Measurements from ENCODE around the gene ARID3B. TPM values are rescaled to one million over a fixed set of nuclear protein-coding genes. Genes with fewer than 3 reads are reported as not detected.

ARID3B gene
- total RNA-seq, 4 donors from 2014 or later, result 5.9 to 7.7 (median 6.2) TPM

- TF ChIP-seq, protein P1, sequence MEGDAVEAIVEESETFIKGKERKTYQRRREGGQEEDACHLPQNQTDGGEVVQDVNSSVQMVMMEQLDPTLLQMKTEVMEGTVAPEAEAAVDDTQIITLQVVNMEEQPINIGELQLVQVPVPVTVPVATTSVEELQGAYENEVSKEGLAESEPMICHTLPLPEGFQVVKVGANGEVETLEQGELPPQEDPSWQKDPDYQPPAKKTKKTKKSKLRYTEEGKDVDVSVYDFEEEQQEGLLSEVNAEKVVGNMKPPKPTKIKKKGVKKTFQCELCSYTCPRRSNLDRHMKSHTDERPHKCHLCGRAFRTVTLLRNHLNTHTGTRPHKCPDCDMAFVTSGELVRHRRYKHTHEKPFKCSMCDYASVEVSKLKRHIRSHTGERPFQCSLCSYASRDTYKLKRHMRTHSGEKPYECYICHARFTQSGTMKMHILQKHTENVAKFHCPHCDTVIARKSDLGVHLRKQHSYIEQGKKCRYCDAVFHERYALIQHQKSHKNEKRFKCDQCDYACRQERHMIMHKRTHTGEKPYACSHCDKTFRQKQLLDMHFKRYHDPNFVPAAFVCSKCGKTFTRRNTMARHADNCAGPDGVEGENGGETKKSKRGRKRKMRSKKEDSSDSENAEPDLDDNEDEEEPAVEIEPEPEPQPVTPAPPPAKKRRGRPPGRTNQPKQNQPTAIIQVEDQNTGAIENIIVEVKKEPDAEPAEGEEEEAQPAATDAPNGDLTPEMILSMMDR (IDR thresholded peaks at IDR 0.05), result no peak
- TF ChIP-seq POLR2A (IDR thresholded peaks at IDR 0.05), result no peak
- WGBS, 2 donors, result 88 to 91% methylated on average over 3 of the region's 3 CpGs
- no peaks in the 10 kb centered on the region for H3K9me3 ChIP-seq
- H3K4me3 ChIP-seq (replicated peaks in 1 of 3), result no peak overlapping the region
- H3K36me3 ChIP-seq, result peaks cover 8 to 18% of the 10 kb centered on the region in 2 donors
- H3K4me1 ChIP-seq, result no peaks in the 10 kb centered on the region
- H3K27ac ChIP-seq, result no peak overlapping the region
- H3K27me3 ChIP-seq, result no peaks in the 10 kb centered on the region
- intact Hi-C loops (cut with DNase I), result no loop called here
- DNase-seq, result no peak
Measured at GRCh38 chr15:74571191-74571590, 30.2 kb downstream of the ARID3B start.

- TF ChIP-seq, protein P1 (IDR thresholded peaks at IDR 0.05), result no peak
- TF ChIP-seq POLR2A (IDR thresholded peaks at IDR 0.05), result no peak
- no peak for DNase-seq
- H3K27me3 ChIP-seq, result no peaks in the 10 kb centered on the region
- no peaks in the 10 kb centered on the region for H3K9me3 ChIP-seq
- intact Hi-C loops (cut with DNase I), result no loop called here
- no peaks in the 10 kb centered on the region for H3K4me1 ChIP-seq
- H3K36me3 ChIP-seq, result peaks cover 8 to 18% of the 10 kb centered on the region in 2 donors
- WGBS, 2 donors, result 93 to 99% methylated on average over 4 of the region's 4 CpGs
- no peak overlapping the region for H3K4me3 ChIP-seq (replicated peaks in 1 of 3)
- no peak overlapping the region for H3K27ac ChIP-seq
Measured at GRCh38 chr15:74573987-74574386, 33.0 kb downstream of the ARID3B start.

DNA sequence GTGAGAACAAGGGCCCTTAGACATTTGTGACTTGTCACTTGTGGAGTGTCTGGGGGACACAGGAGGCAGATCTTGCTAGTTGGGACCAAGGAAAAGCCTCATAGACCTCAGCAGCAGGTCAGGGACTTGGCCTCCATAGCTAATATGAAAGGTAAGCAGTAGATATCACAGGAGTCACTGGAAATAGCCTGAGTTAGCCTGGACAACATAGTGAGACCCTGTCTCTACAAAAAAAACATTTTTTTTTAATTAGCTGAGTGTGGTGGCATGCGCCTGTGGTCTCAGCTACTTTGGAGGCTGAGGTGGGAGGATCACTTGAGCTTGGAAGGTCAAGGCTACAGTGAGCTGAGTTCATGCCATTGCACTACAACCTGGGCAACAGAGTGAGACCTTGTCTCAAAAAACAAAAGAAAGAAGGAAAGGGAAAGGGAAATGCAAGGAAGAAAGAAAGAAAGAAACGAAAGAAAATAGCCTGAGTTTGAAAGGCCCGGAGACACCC is 37.5 kb downstream of the ARID3B start:
- H3K4me3 ChIP-seq (replicated peaks in 1 of 3), result no peak overlapping the region
- intact Hi-C loops (cut with DNase I), result no loop called here
- H3K27ac ChIP-seq, result no peak overlapping the region
- no peak for DNase-seq
- H3K9me3 ChIP-seq, result no peaks in the 10 kb centered on the region
- H3K27me3 ChIP-seq, result no peaks in the 10 kb centered on the region
- no peaks in the 10 kb centered on the region for H3K4me1 ChIP-seq
- 97% methylated on average over 3 of the region's 3 CpGs for whole genome bisulfite sequencing, 2 donors
- TF ChIP-seq, protein P1 (IDR thresholded peaks at IDR 0.05), result no peak
- no peak for TF ChIP-seq POLR2A (IDR thresholded peaks at IDR 0.05)
- H3K36me3 ChIP-seq, result peaks cover 8 to 12% of the 10 kb centered on the region in 2 donors

DNA sequence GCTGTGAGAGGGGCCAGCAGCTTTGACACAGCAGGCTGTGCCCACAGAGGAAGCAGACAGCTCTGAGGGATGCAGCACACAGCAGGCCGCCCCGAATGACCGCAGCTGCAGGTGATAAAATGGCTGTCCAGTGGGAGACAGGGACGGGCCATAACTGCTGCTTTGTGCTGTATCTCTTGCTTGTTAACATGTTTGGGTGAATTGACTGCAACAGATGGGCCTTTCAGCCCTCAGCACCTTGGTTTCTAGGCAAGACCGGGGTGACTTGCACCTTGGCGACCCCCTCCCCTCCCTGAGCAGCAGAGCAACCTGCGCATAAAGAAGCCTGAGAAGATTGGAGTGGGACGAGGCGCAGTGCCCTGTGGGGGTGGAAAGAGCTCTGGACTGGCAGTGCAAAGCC is 38.0 kb downstream of the ARID3B start:
- no peak for TF ChIP-seq POLR2A (IDR thresholded peaks at IDR 0.05)
- TF ChIP-seq, protein P1 (IDR thresholded peaks at IDR 0.05), result no peak
- H3K36me3 ChIP-seq, result peaks cover 4 to 8% of the 10 kb centered on the region in 2 donors
- no peaks in the 10 kb centered on the region for H3K27me3 ChIP-seq
- DNase-seq, result no peak
- no peak overlapping the region for H3K27ac ChIP-seq
- no peaks in the 10 kb centered on the region for H3K4me1 ChIP-seq
- intact Hi-C loops (cut with DNase I), result no loop called here
- H3K9me3 ChIP-seq, result no peaks in the 10 kb centered on the region
- no peak overlapping the region for H3K4me3 ChIP-seq (replicated peaks in 1 of 3)
- 95 to 97% methylated on average over 9 of the region's 9 CpGs for WGBS, 2 donors

- 96 to 99% methylated on average over 7 of the region's 7 CpGs for WGBS, 2 donors
- H3K27me3 ChIP-seq, result no peaks in the 10 kb centered on the region
- TF ChIP-seq, protein P1 (IDR thresholded peaks at IDR 0.05), result no peak
- no peak for TF ChIP-seq POLR2A (IDR thresholded peaks at IDR 0.05)
- no peaks in the 10 kb centered on the region for H3K9me3 ChIP-seq
- H3K4me1 ChIP-seq, result peaks cover 0 to 7% of the 10 kb centered on the region in 2 donors
- intact Hi-C loops (cut with DNase I), result no loop called here
- peaks cover 0 to under 1% of the 10 kb centered on the region in 2 donors for H3K36me3 ChIP-seq
- H3K4me3 ChIP-seq (replicated peaks in 1 of 3), result no peak overlapping the region
- no peak overlapping the region for H3K27ac ChIP-seq
- no peak for DNase-seq
Measured at GRCh38 chr15:74580538-74581350, 39.7 kb downstream of the ARID3B start.

Measured in thyroid gland (tissue), 4 donors.